HG03460 (cell line): ENCODE results near the gene BSND.

Experiments used
- ATAC-seq: cut with Tn5 transposase; IDR thresholded peaks from one replicate; pipeline ENCODE4 v1.9.1; 2021; ENCODE audit not compliant: unreplicated experiment

The BSND gene

DNA sequence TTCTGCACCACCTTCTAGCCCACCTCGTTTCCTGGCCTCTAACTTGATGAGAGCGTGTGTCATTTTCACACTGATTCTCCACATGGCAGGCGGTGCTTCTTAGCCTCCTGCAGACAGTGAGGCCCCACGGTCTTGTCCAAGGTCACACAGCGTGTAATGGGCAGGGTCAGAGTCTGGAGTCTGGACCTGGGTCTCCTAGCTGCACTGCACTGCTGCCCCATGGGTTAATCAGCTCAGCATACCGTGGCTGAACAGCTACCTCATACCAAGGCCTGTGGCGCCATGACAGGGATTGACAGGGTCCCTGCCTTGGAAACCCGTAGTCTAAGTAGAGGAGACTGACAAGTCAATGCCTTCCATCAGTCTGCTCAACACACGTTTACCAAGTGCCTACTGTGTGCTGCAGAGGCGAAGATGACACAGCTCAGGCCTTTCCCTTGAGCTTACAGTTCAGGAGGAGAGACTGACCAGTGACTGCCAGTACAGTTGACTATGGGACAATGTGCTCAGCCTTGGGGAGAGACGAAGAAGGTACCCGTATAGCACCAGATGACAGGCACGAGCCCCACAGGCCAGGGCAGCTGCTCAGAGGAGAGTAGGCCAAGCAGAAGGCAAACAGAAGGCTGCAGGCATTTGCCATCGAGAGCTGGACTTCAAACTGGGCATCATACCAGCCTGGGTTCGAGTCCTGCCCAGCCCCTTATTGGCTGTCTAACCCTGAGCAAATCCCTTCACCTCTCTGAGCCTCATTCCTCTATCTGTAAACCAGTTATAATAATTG is 46.1 kb downstream of the BSND start:
- no peak for ATAC-seq

- ATAC-seq: no peak
Observed at GRCh38 chr1:55045430-55045829, 46.7 kb downstream of the BSND start.

- ATAC-seq: no peak
Observed at GRCh38 chr1:55046871-55047270, 48.1 kb downstream of the BSND start.

- no peak for ATAC-seq
Observed at GRCh38 chr1:55047611-55048010, 48.9 kb downstream of the BSND start.

DNA sequence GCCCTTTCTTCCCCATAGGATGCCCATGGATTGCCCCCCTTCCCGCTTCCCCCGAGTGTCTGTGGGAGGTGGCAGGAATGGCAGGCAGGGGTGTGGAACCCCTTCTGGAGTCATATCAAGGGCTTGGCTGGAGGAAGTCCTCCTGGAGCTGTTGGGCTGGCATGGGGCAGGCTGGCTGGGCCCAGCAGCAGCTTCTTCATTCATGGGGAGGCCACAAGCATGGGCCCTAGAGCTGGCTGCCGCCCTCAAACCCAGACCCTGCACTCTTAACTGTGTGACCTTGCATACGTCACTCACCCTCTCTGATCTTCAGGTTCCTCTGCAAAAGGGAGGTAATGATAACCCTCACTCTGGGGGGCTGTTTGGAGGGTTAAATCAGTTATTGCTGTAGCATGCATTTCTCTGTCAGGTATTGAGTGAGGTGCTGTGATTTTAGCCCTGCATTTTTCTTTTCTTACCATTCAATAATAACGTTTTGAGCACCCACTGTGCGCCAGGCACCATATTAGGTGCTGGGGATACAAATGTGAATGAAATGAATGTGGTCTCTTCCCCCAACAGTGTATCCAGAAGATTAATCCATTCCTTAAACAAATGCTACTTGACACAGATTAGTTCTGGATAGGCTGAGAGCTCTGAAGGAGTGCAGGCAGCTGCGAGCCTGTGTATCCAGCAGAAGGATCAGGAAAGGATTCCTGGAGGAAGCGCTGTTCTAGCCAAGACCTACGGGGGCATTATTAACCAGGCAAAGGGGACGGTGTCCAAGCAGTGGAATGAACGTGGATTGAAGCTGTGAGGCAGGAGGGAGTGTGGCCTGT is 49.9 kb downstream of the BSND start:
- no peak for ATAC-seq

DNA sequence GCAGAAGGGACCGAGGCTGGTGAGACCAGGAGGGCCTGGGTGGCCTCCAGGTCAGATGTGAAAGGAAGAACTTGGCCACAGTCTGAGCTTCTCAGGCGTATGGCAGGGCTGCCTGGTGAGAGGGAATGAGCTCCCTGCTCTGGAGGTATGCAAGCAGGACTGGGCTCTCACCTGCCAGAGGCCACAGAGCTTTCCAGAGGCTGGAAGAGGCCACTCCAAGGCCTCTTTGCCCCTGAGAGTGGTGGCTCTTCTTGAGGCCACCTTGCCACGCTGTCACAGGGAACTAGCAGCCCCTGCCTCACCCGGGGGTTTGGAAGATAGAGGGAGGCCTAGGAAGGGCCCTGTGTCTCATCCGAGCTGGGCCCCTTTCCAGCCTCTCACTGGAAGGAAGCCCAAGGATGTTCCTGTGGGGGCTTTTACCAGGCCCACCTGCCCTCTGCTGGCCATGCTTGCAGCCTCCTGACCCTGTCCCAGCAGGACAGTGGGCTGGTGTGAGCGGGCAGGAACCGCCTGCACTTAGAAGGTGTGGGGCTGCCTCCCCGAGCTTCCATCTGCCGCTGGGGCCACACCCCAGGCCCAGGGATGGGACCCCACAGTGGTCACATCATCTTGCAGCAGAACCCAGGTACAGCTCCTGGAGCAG is 50.7 kb downstream of the BSND start:
- ATAC-seq: no peak

DNA sequence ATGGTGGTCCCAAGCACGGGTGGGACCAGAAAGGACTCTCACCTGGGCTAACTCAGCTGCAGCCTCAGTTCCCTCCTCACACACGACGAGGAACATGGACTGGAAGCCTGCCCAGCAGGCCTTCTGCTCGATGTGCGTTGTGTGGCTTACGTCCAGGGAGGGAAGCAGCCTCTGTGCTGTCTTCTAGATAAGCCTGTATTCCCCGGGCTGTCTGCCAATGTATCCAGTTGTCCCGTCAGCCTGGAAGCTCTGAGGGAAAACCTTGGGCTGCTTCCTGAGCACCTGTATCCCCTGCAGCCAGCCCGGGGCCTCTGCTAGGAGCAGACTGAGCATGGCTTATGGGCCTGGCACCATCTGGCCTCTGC is 51.2 kb downstream of the BSND start:
- no peak for ATAC-seq

DNA sequence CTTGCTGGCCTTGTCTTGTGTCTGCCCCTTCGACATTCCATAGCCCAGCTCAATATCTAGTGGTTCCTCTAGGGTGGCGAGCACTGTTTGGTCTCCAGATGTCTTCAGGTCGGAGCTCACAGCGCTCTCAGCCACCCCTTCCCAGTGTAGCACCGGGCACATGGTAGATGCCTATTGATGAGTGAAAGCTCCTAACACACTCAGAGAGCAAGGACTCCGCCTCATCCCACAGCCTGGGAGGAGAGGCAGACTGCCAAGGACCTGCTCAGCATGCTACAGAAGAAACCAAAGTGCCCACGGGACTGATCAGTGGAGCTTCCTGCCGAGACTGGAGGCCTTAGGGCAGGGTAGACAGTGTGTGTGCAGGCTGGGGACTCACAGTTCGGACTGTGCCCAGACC is 51.5 kb downstream of the BSND start:
- no peak for ATAC-seq

DNA sequence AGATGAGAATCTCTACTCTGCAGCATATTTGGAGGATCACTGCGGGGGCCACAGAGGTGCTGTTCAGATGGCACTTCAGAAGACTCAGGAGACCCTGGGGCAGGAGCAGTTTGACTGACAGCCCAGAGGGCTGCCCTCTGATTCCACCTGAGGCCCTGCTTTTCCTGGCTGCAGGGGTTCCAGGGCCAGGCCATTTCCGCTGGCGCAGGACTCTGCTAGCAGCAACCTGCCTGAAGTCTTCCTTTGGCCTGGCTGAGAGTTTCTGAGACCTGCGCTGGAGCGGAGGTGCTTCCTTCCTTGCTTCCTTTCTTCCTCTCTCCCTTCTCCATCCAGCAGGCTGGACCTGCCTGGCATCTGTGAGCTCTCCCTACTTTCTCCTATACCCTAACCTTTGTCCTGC is 52.4 kb downstream of the BSND start:
- no peak for ATAC-seq

- no peak for ATAC-seq
Observed at GRCh38 chr1:55051621-55052020, 52.9 kb downstream of the BSND start.

DNA sequence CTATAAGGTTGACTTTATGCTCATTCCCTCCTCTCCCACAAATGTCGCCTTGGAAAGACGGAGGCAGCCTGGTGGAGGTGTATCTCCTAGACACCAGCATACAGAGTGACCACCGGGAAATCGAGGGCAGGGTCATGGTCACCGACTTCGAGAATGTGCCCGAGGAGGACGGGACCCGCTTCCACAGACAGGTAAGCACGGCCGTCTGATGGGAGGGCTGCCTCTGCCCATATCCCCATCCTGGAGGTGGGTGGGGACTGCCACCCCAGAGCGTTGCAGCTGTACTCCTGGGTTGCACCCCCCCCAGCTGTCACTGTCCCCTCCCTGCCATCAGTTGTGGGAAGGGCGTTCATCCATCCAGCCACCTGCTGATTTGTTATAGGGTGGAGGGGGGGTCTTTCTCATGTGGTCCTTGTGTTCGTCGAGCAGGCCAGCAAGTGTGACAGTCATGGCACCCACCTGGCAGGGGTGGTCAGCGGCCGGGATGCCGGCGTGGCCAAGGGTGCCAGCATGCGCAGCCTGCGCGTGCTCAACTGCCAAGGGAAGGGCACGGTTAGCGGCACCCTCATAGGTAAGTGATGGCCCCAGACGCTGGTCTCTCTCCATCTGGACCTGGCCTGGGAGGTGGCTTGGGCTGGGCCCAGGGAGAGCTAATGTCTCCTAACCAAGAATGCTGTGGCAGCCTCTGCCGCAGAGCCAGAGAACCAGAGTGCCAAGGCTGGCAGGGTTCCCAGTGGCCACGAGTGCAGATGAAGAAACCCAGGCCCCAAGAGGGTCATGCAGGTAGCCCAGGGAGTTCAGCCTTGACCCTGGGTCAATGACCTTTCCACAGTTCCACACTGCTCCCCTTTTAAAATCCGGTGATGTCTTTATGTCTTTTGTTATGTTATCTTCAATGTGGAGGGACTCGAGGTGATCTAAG is 53.7 kb downstream of the BSND start:
- no peak for ATAC-seq

DNA sequence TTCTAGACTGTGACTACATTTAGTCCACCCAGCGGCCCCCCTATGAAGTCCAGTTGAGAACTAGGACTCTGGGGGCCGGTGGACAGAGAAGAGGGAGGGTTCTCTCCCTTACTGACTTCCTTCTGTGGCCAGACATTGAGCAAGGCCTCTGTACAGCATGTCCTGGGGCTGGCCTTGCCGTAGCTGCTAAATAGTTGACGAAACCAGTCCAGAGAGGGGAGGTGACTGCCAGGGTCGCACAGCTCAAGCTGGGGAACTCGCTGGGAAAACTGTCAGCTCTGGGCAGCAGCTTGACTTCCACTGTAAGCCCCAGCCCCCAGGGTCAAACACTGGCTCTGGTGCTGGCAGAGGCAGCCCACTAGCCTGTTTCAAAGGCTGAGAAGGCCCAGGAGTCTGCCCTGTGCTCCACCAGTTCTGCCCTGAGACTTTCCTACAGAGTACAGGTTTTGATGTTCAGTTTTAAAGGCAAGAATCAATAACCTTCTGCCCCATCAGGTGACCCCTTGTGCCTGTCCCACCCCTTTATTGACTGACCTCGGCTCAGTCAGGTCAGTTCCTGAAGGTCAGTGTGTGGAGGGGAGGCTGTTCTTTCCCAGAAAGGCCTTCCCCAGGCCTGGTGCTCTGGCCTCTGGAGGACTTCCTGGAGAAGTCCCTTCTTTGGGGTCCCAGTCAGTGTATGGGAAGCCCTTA is 54.7 kb downstream of the BSND start:
- ATAC-seq: no peak

DNA sequence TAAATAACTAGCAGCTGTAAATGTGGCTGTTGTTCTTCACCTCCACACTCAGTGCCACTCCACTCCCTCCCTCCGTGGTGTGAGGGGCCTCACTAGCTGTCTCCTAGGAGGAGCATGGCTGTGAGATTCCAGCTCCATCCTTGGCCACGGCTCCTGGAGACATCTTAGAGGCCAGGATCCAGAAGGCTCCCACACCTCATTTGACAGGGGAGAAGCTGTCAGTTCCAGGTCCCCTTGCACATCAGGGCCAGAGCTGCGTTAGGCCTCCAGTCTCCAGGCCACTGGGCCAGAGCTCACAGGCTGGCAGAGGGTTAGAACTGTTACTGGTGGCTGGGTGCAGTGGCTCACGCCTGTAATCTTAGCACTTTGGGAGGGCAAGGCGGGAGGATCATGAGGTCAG is 55.7 kb downstream of the BSND start:
- no peak for ATAC-seq

- no peak for ATAC-seq
Observed at GRCh38 chr1:55055084-55055882, 56.5 kb downstream of the BSND start.

GRCh38 chr1:55055951-55056631 is 57.4 kb downstream of the BSND start:
- no peak for ATAC-seq

DNA sequence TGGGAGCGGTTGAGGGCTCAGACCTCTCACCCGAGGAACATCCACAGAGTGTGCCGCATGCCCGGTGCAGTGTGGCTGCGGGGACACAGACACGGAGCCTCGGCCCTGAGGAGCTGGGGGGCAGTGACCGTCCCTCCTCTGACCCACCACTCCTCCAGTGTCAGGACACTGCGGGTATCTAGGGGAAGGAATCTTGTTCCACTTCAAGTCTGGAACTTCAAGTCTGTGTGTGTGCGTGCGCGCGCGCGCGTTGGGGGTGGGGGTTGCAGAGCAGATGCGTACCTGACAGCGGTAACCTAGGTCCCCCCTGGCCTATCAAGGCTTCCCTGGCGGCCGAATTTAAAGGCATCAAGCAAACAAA is 57.9 kb downstream of the BSND start:
- no peak for ATAC-seq

DNA sequence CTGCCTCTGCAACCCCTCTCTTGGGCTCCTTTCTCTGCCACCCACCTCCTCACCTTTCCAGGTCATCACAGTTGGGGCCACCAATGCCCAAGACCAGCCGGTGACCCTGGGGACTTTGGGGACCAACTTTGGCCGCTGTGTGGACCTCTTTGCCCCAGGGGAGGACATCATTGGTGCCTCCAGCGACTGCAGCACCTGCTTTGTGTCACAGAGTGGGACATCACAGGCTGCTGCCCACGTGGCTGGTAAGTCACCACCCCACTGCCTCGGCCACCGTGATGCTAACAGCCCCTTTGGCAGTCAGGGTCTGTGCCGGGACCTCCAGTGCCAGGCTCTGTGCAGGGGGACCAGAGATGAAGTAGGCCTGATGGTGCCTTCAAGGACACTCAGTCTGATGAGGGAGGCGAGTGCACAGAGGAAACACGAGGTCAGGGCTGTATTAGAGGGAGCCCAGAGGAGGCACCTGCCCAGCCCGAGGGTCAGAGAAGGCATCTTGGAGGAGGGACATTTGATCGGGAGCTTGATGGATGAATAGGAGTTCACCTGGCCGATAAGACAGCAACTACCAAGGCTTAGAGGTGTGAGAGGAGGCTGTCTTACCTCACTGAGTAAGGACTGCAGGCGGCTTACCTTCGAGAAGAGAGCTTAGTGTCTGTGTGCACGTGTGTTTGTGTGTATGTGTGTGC is 58.7 kb downstream of the BSND start:
- ATAC-seq: no peak

DNA sequence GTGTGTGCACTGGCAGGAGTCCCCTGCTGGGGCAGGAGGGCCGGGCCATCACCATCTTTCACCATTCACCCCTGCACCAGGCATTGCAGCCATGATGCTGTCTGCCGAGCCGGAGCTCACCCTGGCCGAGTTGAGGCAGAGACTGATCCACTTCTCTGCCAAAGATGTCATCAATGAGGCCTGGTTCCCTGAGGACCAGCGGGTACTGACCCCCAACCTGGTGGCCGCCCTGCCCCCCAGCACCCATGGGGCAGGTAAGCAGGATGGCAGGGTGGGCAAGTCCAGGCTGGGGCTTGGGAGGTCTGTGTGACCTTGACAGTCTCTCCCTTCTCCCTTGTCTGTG is 59.2 kb downstream of the BSND start:
- ATAC-seq: no peak
